ENCODE measurements around the gene ST3GAL6. TPM values are rescaled to one million over a fixed set of nuclear protein-coding genes. Genes with fewer than 3 reads are reported as not detected.

Gene ST3GAL6
- total and polyA plus RNA-seq, 2 of the 13 experiments (the other 11 are each of a cell fraction or from before 2014, with no cell fraction given), result 17.5 to 23.2 TPM

GRCh38 chr3:98812851-98813374 is 49.8 kb downstream of the ST3GAL6 start (continued):
- TF ChIP-seq DDIT3 (CRISPR knock-in tag; IDR thresholded peaks at IDR 0.05), result no peak
- no peak for TF ChIP-seq CBX1 (IDR thresholded peaks at IDR 0.05; ENCODE audit: low read depth)
- 0 out of 2 replicates have a peak, but pooled peaks have one; percentile 41 for TF ChIP-seq ZNF766 (CRISPR knock-in tag; IDR thresholded peaks at IDR 0.05; ENCODE audit: borderline replicate concordance)
- TF ChIP-seq E2F5 (CRISPR knock-in tag; conservative IDR thresholded peaks at IDR 0.05), result no peak
- TF ChIP-seq POGK (CRISPR knock-in tag; conservative IDR thresholded peaks at IDR 0.05), result no peak
- 0 out of 2 replicates have a peak, but pooled peaks have one; percentile 34 for TF ChIP-seq RORA (CRISPR knock-in tag; IDR thresholded peaks at IDR 0.05)
- TF ChIP-seq ZNF564 (CRISPR knock-in tag; IDR thresholded peaks at IDR 0.05), result no peak
- TF ChIP-seq ZNF143 (CRISPR knock-in tag; IDR thresholded peaks at IDR 0.05), result no peak
- TF ChIP-seq ZBTB33 (CRISPR knock-in tag; IDR thresholded peaks at IDR 0.05), result peak; percentile 88
- no peak for TF ChIP-seq THAP8 (CRISPR knock-in tag; IDR thresholded peaks at IDR 0.05; ENCODE audit: borderline replicate concordance)
- TF ChIP-seq PRDM15 (CRISPR knock-in tag; IDR thresholded peaks at IDR 0.05), result no peak
- no peak for TF ChIP-seq ZNF382 (CRISPR knock-in tag; IDR thresholded peaks at IDR 0.05; ENCODE audit: borderline replicate concordance)
- peak; percentile 46 for TF ChIP-seq SAP130 (CRISPR knock-in tag; IDR thresholded peaks at IDR 0.05; ENCODE audit: low read depth)
- TF ChIP-seq ZNF761 (CRISPR knock-in tag; conservative IDR thresholded peaks at IDR 0.05), result no peak
- TF ChIP-seq HES4 (CRISPR knock-in tag; IDR thresholded peaks at IDR 0.05; ENCODE audit: borderline replicate concordance), result no peak
- no peak for TF ChIP-seq HINFP (CRISPR knock-in tag; IDR thresholded peaks at IDR 0.05; ENCODE audit: low read depth)
- no peak; the same call in 1 of the 2 replicates for TF ChIP-seq REPIN1 (CRISPR knock-in tag; IDR thresholded peaks at IDR 0.05; ENCODE audit: borderline replicate concordance, low read depth)
